Fibroblast of pulmonary artery (primary cell): Measurements from ENCODE around the gene TICAM1.
"Not testable (repeated sequence)": the region's sequence is repeated elsewhere in the genome, so short reads cannot be mapped to it uniquely, and the experiment has no call there.

ENCODE experiments used
- DNase-seq: peaks from one replicate; pipeline ENCODE4 v3.0.0-alpha.2; 2010; ENCODE audit warnings: low read depth
- H3K4me3 ChIP-seq: replicated peaks from 2 replicates; pipeline ENCODE4 v1.5.1; 2011; ENCODE audit warnings: low read depth, mild to moderate bottlenecking, control low read depth, low read length, moderate library complexity
- TF ChIP-seq, protein P1 (sequence below): IDR thresholded peaks from 2 replicates; pipeline ENCODE4 v1.5.1; 2011; ENCODE audit warnings: mild to moderate bottlenecking, control low read depth, low read length, inconsistent platforms; ENCODE audit errors: missing control alignments

TICAM1 gene

DNA sequence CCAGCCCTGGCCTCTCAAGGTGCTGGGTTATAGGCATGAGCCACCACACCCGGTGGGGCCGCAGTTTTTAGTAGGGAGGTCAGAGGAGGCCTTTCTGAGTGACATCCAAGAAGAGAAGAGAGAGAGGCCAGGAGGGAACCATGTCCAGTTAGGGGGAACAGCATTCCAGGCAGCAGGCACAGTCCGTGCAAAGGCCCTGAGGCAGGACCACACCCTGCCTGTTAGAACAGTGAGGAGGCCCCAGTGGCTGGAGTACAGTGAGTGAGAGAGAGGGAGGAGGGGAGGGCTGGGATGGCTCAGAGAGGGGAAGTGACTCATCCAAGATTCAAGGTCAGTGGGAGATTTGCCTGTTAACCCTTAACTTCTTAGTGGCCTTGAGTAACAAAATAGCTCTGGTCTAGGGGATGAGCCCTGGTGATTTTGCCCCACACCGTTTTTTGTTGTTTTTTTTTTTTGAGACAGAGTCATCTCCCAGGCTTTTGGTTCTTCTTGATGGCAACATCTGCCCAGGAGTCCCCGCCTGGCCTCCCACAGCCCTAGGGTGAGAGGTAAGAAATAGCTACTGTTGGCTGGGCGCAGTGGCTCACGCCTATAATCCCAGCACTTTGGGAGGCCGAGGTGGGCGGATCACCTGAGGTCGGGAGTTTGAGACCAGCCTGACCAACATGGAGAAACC lies 38.7 kb upstream of the TICAM1 start:
- TF ChIP-seq, protein P1, sequence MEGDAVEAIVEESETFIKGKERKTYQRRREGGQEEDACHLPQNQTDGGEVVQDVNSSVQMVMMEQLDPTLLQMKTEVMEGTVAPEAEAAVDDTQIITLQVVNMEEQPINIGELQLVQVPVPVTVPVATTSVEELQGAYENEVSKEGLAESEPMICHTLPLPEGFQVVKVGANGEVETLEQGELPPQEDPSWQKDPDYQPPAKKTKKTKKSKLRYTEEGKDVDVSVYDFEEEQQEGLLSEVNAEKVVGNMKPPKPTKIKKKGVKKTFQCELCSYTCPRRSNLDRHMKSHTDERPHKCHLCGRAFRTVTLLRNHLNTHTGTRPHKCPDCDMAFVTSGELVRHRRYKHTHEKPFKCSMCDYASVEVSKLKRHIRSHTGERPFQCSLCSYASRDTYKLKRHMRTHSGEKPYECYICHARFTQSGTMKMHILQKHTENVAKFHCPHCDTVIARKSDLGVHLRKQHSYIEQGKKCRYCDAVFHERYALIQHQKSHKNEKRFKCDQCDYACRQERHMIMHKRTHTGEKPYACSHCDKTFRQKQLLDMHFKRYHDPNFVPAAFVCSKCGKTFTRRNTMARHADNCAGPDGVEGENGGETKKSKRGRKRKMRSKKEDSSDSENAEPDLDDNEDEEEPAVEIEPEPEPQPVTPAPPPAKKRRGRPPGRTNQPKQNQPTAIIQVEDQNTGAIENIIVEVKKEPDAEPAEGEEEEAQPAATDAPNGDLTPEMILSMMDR, result no peak
- no peak overlapping the region for H3K4me3 ChIP-seq
- DNase-seq, result peak; percentile 93

DNA sequence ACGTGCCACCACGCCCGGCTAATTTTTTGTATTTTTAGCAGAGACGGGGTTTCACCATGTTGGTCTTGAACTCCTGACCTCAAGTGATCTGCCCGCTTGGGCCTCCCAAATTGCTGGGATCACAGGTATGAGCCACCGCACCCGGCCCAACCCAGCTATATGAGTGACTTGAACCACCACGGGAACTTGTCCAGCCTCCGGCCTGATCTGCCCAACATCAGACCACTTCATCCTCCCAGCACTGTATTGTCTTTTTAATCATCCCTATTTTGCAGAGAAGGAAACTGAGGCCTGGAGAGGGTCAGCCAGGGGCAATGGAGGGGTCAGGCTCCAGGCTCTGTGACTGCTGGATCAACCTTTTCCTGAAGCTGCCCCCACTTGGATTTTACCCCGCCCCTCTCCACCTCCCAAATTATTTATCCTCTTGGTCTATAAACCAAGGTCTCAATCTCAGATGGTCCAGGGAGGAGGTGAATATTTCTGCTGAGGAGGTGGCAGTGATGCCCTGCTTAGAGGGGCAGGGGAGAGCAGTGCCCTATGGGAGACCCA lies 36.8 kb upstream of the TICAM1 start:
- TF ChIP-seq, protein P1, result no peak
- no peak for DNase-seq
- no peak overlapping the region for H3K4me3 ChIP-seq

DNA sequence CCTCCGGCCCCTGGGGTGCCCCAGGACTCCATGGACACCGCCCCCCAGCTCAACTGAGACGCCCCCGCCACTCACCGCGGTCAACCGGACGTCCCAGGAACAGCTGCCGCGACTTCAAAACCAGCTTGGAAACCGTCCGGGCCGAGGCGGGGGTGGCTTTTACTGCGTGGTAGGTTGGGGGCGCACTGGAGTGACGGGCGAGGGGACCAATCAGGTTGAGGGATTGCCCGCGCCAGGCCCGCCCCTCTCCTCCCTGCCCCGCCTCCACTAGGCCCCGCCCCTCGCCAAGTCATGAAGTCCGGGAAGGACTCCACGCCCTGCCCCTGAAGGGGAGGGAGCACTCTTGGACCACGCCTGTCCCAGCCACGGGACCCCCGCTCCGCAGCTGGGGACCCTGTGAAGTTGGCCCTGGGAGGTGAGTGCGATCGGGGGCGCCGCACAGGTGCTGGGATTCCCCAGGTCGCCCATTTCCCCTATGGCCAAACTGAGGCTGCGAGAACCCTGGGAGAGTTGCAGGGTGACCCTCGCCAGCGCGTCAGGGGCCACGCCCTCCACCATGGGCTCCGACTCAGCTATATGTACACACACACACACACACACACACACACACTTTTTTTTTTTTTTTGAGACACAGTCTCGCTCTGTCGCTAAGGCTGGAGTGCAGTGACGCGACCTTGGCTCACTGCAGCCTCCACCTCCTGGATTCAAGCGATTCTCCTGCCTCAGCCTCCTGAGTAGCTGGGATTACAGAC lies 36.2 kb upstream of the TICAM1 start, which contains the start of gene PLIN3:
Gene PLIN3 (minus strand): TSS at position 134 of the 752 bp plus-strand sequence. CDS start 6,273 bp downstream, outside the sequence.
- TF ChIP-seq, protein P1, result no peak
- DNase-seq, result peak; percentile 96
- peak within 1 kb of the TSS; percentile 90 for H3K4me3 ChIP-seq

DNA sequence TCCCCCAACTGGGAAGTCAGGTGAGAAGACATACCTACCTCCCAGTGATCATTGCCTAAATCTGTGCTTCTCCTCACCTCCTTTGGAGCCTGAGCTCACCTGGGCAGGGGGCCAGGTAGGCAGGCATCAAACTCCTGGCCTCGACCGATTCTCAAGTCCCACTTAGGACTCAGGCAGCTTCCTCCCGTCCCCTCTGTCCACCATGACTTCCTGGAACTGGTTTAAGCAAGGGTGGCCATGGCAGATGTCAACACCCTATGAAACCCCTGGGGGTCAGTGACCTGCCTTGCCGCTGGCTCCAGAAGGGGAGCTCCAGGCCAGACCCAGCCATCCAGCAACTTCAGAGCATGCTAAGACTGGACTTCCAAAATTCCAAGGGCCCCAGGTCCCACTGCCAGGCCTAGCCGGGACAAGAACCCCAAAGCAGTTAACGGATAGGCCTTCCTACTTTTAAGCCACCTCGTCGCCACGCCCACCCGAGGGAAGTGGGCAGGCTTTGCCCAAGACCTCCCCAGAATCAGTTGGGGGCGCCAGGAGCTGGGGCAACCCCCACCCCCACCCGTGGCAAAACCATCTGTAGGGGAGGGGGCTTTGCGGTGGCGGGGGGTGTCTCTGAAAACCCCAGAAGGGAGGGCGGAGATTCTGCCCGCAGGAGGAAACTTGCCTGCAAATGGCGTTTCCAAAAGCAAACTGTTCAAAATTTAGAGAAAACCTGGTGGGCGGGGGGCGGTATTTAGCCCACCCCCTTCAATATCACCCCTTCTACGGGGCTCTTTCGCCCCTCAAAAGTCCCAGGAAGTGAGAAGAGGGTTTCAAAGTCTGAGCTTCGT lies 35.3 kb upstream of the TICAM1 start:
- H3K4me3 ChIP-seq, result peak overlapping the region; percentile 90
- TF ChIP-seq, protein P1, result no peak
- peak; percentile 38 for DNase-seq

DNA sequence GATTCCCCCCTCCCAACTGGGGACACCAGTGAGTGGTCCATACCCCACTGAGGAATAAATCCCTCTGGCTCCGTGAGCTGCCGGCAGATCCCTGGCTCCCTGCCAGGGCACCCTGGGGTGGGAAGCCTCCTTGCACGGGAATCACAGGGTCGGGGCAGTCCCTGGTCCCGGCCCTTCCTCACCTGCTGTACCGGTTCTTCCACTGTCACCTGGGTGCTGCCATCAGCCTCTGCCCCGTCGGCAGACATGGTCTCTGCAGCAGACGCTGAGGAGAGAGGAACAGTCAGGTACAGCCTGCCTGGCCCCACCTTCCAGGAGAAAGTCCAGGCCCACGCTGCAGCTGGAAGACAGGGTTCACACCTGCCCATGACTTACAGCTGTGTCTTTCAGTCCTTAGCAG lies 29.6 kb upstream of the TICAM1 start:
- no peak for DNase-seq
- TF ChIP-seq, protein P1, result no peak
- H3K4me3 ChIP-seq, result no peak overlapping the region

DNA sequence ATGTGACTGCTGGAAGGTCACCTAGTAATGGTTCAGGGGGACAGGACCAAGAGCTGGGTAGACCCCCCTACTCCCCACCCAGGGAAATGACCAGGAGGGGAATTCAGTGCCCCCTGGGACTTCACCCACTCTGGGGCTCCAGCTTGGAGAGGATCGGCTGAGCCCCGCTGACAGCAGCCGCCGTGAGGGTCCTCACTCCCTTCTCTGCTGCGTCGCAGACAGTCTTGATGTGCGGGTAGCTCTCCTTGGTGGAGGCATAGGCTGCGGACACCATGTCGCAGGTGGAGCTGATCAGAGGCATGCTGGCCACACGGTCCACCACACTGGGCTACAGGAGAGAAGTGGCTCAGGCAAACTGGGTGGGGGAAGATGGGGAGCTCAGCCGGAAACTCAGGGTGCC lies 28.2 kb upstream of the TICAM1 start:
- no peak overlapping the region for H3K4me3 ChIP-seq
- TF ChIP-seq, protein P1, result no peak
- no peak for DNase-seq

DNA sequence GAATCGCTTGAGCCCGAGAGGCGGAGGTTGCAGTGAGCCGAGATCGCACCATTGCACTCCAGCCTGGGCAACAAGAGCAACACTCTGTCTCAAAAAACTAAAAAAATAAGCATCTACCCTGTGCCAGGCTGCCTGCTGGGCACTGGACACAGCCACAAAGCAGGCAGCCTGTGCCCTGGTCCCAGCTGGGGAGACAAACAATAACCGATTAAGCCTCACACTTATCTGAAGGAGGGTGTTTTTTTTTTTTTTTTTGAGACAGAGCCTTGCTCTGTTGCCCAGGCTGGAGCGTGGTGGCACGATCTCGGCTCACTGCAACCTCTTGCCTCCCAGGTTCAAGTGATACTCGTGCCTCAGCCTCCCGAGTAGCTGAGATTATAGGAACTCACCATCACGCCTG lies 25.0 kb upstream of the TICAM1 start:
- DNase-seq, H3K4me3 ChIP-seq: not testable (repeated sequence)

DNA sequence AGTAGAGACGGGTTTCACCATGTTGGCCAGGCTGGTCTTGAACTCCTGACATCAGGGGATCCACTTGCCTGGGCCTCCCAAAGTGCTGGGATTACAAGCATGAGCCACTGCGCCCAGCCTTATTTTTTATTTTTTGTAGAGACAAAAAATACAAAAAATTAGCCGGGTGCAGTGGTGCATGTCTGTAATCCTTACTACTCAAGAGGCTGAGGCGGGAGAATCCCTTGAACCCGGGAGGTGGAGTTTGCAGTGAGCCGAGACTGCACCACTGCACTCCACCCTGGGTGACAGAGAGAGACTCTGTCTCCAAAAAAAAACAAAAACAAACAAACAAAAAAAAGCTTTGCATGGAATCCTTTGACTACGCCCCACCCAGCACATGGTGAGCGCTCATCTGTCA lies 22.0 kb upstream of the TICAM1 start:
- DNase-seq, H3K4me3 ChIP-seq: not testable (repeated sequence)
